Hypothalamus (tissue), 51 donors: ENCODE measurements around the gene AP1S1.

Experiments used
- DNase-seq, 51 donors: peaks; one replicate each; lab custom pipeline; 2025; lab: John Stamatoyannopoulos, UW

Gene AP1S1

DNA sequence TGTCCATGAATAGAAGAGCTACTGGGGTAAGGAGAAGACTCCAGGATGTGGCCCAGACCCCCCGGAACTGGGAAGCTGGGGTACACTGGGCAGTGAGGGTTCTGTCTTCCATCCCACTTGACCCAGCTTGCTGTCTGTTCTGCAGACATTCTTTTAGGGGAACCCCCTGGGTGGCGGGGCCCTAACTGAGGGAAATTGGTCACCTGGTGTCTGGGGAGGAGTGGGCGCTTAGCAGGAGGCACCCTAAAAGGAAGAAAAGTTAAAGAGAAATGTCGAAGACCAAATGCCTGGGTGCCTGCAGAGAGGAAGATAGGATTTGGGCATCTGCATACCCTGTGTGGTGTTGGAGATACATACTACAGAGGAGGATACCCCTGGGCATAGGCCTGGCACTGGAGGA, 1.0 kb downstream of the AP1S1 start:
- peak in 1 of 51 donors; percentile 17 for DNase-seq

DNA sequence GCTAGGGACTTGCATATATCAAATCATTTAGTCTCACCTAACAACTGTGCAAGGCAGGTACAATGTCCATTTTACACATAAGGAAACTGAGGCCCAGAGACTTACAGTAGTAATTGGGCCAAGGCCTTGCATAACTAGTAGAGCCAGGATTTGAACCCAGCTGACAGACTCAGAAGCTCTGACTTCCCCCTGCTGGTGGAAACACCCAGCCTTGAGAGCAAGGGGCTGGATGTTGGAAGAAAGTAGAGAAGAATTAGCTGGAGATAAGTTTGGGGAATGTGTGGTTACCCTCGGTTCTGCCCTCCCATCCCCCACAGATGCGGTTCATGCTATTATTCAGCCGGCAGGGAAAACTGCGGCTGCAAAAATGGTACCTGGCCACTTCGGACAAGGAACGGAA, 2.0 kb downstream of the AP1S1 start:
- DNase-seq: no peak

GRCh38 chr7:101156866-101157589, 2.8 kb downstream of the AP1S1 start:
- peak in 1 of 51 donors; percentile 29 for DNase-seq

DNA sequence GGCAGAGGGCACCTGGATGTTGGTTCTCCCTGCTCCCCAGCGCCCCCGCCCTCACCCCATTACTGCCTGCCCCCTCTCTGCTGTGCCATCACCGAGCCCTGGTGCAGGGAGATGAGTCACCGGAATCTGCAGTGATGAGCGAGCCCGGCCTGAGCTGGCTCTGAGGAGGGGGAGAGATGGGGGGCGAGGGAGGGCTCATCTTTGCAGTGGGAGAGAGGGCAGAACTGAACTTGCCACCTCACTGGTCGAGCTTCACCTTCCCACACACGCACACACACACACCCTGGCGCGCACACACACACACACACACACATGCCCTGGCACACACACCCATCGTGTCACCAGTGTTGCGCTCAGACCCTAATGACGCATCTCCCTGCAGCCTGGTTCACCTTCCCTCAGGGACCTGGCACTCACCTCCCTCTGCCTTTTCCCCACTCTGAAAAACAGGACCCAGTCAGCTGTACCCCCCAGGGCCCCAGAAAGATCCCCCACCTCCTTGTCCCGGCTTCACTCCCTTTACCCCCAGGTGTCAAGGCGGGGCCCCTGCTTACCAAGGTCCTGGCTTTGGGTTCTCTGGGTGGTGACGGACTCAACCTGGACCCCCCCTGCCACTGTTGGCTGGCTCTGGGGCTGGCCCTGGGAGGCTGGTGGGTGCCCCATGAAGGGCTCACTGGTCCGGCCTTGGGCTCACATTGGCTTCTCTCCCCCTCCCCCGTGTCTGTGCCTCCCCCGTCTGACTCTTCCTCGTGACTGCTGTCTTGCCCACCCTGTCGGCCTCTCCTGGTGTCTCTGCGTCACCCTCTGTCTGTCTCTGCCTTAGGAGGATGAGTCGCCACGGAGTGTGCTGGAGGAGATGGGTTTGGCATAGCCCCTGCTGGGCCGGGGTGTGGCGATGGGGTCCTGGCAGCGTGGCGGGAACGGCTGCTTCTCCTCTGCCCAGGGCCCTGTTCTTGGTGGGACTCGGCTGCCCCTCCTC, 5.7 kb downstream of the AP1S1 start:
- peak in 3 of 51 donors; percentile 14 to 83 (median 32) for DNase-seq

DNA sequence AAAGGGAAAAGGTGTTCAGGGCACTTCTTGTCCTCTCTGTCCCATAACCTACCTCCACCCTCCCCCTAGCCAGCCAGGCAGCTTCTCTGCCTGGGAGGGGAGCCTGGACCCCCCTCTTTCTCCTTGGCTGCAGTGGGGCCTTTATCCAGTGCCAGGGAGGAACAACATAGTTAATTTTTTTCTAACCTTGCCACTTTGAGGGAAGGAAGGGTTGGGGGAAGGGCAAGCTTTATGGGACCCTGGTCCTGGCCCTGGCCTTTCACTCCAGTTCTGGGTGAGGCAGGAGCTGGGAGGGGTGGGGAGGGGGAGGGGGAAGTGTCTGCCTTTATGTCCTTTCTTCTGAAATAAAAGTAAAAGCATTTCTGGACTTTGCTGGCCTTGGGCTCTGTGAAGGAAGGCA, 6.6 kb downstream of the AP1S1 start:
- no peak for DNase-seq

GRCh38 chr7:101161692-101162471, 7.6 kb downstream of the AP1S1 start:
- no peak for DNase-seq

DNA sequence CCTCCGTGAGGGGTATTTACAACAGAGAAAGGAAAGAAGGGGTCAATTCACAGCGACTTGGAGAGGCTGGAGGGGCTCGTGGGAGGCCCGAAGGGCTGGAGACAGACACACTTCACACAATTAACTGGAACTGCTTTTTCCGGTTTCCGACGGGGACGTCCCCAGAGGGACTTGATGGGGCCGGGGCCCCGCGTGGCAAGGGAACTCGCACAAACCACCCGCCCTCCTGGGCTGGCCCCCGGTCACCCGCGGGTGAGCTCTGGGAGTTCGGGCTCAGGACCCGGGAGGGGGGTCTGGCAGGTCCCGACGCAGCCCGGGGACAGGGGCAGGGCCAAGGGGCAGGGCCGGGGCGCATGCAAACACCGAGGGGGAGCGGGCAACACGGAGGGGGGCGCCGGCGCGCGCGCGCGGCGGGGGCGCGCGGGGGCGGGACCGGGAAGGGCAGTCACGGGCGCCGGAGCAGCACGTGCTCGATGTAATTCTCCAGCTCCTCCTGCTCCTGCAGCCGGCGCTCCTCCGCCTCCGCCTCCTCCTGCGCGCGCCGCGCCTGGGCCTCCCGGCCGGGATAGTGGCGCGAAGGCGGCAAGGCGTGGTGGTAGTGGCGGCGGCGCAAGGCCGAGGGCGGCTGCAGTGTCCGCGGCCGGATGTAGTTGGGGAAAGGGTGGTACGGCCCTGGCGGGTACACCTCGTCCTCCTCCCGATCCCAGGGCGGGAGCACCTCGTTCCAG, 8.4 kb downstream of the AP1S1 start:
- peak in 4 of 51 donors; percentile 7 to 39 (median 25) for DNase-seq

GRCh38 chr7:101163279-101164070, 9.2 kb downstream of the AP1S1 start:
- peak in 9 of 51 donors; percentile 7 to 58 (median 29) for DNase-seq

DNA sequence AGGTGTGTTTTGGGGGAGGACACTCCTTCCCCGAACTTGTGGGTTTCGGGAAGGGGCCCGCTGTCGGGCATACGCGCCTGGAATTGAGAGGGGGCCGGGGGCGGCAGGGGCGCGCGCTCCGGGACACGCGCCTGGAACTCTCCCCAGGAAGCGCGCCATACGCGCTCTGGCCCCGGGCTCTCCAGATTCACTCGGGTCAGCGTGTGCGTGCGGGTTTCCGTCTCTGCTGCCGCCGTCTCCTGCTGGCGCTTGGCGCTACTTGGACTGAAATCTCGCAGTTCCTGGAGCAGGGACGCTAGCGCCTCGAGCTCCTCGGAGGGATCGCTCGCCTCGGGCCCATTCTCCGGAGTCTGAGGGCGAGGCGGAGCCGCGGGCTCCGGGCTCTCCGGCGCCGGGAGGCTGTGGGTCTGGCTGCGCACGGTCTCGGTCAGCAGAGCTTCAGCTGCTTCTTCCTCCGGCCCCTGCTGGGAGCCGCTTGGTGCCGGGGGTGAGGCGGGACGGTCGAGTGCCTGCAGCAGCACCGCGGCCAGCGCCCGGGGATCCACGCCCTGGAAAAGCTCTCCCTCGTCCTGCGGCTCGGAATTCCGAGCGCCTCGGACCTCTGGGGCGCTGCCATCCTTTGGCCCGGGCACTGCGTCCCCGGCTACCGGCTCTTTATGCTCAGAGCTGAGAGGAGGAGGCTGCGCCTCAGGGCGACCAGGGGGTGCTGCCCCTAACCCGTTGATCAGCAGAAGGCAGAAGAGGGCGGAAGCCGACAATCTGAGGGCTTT, 10.0 kb downstream of the AP1S1 start:
- DNase-seq: peak in 1 of 51 donors; percentile 7

- peak in 50 of 51 donors; percentile 21 to 91 (median 76) for DNase-seq
These were observed 11.0 kb downstream of the AP1S1 start, which contains the start of gene VGF for GRCh38 chr7:101165075-101165957. TSS of gene VGF (minus strand) at chr7:101165569. CDS start at chr7:101164843, 726 bp downstream.

GRCh38 chr7:101165958-101166647, 11.8 kb downstream of the AP1S1 start:
- no peak for DNase-seq

DNA sequence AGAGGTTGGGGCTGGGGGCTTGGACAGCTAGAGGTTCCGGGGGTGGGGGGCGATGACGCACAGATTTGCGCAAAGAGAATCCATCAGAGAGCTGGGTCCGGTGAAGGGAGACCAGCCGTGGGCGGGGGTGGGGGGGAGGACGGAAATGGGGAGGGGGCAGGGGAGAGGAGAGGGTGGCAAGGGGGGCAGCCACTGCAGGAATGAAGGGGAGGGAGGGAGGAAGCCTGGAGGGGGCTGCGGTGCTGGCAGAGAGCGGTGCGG, 12.3 kb downstream of the AP1S1 start:
- DNase-seq: no peak

DNA sequence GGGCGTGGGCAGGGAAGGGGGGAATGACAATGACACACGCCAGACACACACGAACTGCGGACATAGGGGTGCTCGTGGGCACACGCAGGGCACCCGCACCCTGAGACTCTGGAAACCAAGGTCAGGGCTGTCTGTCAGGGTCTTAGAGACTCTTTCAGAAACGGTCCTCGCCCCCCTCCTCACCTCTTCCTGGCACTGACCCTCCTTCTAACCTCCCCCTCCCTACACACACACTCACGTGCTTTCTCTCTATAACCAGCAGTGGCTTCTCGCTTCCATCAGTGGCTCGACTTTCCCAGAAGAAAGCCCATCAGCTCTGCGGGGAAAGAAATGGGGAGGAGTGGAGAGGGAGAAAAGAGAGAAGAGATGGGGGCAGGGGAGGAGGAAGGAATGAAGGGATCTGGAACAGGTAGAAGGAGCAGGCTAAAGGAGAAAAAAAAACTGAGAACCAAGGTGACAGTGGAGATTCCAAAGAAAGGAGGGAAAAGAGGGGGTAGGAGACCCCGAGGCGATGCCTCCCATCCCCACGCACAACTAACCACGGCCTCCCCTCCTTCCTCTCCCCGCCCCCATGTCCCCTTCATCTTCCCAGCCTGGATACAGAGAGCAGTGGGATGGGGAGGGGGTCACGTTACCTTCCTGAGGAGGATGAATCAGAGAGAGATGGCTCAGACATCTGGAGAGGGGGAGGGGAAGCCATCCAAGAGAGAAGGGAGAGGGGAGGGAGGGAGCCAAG, 12.8 kb downstream of the AP1S1 start:
- DNase-seq: peak in 1 of 51 donors; percentile 24

DNA sequence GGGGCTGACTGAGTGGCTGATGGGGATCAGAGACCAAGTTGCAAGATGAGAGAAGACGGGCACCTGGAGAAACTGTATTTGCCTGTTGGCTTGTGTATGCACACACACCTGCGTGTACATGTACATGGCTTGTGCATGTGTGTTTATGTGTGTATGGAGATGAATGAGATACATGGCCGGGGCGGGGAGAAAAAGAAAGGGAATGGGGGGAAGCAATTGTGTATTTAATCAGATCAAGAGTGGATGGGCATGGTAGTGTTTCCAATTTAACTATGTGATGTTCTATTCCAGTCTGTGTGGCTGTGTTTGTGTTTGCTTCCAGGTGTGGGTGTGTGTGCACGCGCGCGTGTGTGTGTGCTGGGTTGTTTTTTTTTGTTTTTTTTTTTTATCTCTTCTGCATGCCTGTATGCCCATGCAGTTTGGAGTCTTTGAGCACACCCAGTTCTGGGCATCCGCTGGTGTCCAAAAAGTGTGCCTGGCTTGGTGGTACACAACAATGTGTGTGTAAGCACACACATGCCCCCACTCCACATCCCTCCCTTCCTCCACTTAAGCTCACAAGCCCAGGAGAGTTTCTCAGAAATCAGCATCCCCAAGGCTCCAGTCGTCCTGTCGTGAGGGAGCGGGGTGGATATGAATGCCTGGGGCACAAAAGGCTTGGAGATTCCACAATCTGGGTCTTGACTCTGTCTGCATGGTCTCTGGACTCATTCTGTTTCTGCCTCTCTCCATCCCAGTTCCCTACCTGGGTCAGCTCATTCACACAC, 13.6 kb downstream of the AP1S1 start:
- DNase-seq: no peak

DNA sequence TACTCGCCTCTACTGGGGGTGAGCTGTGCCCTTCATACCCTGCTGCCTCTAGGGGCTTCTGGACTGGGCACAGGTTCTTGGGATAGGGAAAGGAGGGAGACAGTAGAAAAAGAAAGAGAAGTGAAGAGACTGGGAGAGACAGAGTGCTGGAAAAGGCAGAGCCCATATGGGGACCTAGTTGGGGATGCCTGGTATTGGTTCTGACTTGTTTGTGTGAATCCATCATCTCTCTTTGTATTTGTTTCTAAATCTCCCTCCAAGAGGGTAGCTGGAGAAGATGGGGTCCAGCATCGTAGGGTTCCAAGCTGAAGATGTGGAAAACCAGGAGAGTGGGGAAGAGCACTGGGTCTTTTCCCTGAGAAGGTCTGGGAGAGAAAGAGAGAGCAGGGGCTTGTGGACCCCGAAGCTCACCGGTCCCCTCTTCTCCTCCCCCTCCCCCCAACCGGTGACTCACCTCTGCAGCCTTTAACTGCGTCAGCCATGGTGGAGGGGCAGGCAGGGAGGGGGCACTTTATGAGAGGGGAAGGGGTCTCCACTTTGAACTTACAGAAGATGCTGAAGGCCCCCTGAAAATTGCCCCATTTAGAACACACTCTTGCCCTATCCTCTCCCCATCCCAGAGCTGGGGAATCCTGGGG, 14.3 kb downstream of the AP1S1 start:
- DNase-seq: peak in 2 of 51 donors; percentile 16 to 18
